Left renal cortex interstitium (tissue), 4 donors: ENCODE data around the gene ASXL2. TPM values are rescaled to one million over a fixed set of nuclear protein-coding genes. Genes with fewer than 3 reads are reported as not detected.
A peak's percentile ranks its signal among the peaks of the same experiment; 100 is the strongest.

Experiments used
- DNase-seq, 4 donors: peaks; one replicate each; pipeline ENCODE4 v3.0.0-alpha.2; 2013; ENCODE audit warnings: low read depth in 4 of 4, low spot score in 2 of 4, missing footprints in 1 of 4
- polyA plus RNA-seq, 4 donors: library from polyadenylated mRNA; unstranded; fragments of 120-200 nt; gene quantifications; one replicate each; pipeline ENCODE4 v1.2.1, GENCODE V29; 2013; ENCODE audit not compliant: insufficient read length in 4 of 4

The ASXL2 gene
- polyA plus RNA-seq, 4 donors, result 17.4 to 20.7 (median 19.7) TPM

GRCh38 chr2:25698752-25699151, 179.5 kb downstream of the ASXL2 start:
- no peak for DNase-seq

- no peak for DNase-seq
Measured at GRCh38 chr2:25697559-25698341, 180.5 kb downstream of the ASXL2 start.

- DNase-seq, result no peak
Measured at GRCh38 chr2:25692737-25693445, 185.4 kb downstream of the ASXL2 start.

- DNase-seq, result no peak
Measured at GRCh38 chr2:25692143-25692542, 186.1 kb downstream of the ASXL2 start.

GRCh38 chr2:25690058-25690457, 188.2 kb downstream of the ASXL2 start:
- no peak for DNase-seq

- DNase-seq, result no peak
Measured at GRCh38 chr2:25688236-25688635, 190.1 kb downstream of the ASXL2 start.

GRCh38 chr2:25685741-25686140, 192.5 kb downstream of the ASXL2 start:
- DNase-seq, result no peak

- DNase-seq, result peak in 1 of 4 donors; percentile 32
Measured at GRCh38 chr2:25684577-25685473, 193.5 kb downstream of the ASXL2 start.

Other genes starting within 250 kb of the ASXL2 start
- 10 to 100 TPM; 19.2 to 23.3 (median 21.5) TPM for gene DTNB, start 204.9 kb downstream of the ASXL2 start, polyA plus RNA-seq
- gene KIF3C, start 104.0 kb upstream of the ASXL2 start, polyA plus RNA-seq, result 10 to 100 TPM; 16.8 to 19.4 (median 19.0) TPM
- 100 to 1,000 TPM; 116 to 172 (median 132) TPM for gene RAB10, start 155.6 kb upstream of the ASXL2 start, polyA plus RNA-seq